NCI-H774 (cell line): ENCODE data around the gene CPLANE1.
"Not testable (repeated sequence)": the region's sequence is repeated elsewhere in the genome, so short reads cannot be mapped to it uniquely, and the experiment has no call there.

Source experiments
- DNase-seq: peaks from one replicate; lab custom pipeline; 2025; lab: John Stamatoyannopoulos, UW

CPLANE1 gene

DNA sequence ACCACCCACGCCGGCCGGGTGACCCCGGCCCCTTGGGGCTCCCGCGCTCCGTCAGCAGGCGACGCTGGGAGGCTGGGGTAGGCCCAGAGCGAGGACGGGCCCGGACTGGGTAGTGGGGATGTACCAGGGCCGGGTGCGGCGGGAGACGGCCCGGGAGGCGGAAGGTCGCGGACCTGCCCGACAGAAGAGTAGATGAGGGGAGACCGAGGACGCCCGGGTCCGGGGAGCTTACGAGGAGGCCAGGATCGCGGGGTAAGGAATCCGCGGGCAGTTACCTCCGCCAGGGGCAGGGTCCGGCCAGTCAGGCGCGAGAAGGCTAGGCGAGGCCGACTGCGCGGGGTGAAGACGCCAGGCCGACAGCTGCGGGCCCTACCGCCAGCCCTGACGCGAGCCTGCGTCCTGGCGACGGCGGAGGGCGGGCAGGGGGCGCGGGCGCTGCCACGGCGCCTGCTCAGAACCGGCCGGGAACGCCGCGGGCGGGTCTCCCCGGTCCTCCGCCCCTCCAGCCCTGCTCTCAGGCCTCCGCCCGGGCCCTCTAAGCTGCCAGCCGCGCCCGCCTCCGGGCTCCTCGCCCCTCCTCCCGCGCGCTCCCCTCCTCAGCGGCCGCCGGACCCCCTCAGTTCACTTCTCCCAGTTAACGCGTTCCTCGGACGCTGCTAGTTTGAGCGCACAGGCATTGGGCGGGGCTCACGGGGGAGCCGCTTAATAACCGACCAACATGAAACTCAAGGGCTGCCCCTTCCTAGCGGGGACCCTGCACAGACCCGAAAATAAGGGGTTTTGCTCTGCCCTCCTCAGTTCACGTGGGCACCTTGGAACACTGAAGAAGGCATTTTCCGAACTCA lies at the start of gene CPLANE1:
Gene CPLANE1, minus strand, starts transcription at position 407 of the 845 bp plus-strand sequence. CDS start 1,678 bp downstream, outside the sequence.
- peak; percentile 83 for DNase-seq

DNA sequence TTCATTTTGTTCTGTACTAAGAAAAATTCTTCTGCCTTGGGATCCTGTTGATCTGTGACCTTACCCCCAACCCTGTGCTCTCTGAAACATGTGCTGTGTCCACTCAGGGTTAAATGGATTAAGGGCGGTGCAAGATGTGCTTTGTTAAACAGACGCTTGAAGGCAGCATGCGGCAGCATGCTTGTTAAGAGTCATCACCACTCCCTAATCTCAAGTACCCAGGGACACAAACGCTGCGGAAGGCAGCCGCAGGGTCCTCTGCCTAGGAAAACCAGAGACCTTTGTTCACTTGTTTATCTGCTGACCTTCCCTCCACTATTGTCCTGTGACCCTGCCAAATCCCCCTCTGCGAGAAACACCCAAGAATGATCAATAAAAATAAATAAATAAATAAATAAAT lies 47.1 kb upstream of the CPLANE1 start:
- DNase-seq, result not testable (repeated sequence)

- DNase-seq, result no peak
Observed at GRCh38 chr5:37283214-37283820, 34.1 kb upstream of the CPLANE1 start.

- DNase-seq, result no peak
Observed at GRCh38 chr5:37275511-37275910, 26.3 kb upstream of the CPLANE1 start.

- no peak for DNase-seq
Observed at GRCh38 chr5:37272511-37272910, 23.3 kb upstream of the CPLANE1 start.

DNA sequence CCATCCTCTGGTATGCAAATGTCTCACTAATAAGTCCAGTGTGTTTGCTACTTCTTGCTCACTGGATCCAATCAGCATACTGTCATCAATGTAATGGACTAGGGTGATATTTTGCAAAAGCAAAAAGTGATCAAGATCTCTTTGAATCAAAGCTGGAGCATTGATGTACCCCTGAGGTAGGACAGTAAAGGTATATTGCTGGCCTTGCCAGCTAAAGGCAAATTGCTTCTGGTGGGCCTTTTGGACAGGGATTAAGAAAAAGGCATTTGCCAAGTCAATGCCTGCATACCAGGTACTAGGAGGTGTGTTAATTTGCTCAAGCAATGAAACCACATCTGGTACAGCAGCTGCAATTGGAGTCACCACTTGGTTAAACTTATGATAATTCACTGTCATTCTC lies 18.9 kb upstream of the CPLANE1 start:
- not testable (repeated sequence) for DNase-seq

- no peak for DNase-seq
Observed at GRCh38 chr5:37255774-37256358, 6.7 kb upstream of the CPLANE1 start.

GRCh38 chr5:37254581-37254980 lies 5.4 kb upstream of the CPLANE1 start:
- DNase-seq, result no peak

DNA sequence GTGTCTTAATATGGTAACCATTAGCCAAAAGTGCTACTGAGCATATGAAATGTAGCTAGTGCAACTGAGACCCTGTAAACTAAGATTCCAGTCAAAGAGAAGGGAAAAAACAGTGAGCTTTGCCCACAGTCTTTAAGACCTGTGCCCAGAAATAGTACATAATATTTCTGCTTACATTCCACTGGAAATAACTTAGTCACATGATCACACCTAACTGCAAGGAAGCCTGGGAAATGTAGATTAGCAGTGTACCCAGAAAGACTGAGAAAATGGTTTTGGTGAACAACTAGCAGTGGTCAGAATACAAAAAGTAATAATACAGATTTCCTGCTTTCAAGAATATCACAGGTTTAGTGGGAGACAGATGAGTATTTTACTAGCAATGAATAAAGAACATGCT lies 2.5 kb upstream of the CPLANE1 start:
- no peak for DNase-seq

DNA sequence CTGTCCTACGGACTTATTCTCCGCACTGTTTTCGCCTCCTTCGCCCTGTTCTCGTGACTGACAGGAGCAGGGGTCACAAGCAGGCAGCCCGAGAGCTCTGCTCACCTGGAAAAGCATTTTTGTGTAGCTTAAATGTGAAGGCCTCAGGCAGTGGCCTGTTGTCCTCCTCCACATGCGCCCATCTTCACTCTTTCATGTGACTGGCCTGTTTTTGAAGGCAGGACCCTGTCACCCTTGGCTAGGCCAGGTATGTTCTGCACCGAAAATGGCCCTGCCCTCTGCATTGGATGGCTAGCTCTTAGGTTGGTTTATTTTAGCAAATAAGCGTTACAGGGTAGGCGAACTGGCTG lies 614 bp upstream of the CPLANE1 start:
- no peak for DNase-seq

DNA sequence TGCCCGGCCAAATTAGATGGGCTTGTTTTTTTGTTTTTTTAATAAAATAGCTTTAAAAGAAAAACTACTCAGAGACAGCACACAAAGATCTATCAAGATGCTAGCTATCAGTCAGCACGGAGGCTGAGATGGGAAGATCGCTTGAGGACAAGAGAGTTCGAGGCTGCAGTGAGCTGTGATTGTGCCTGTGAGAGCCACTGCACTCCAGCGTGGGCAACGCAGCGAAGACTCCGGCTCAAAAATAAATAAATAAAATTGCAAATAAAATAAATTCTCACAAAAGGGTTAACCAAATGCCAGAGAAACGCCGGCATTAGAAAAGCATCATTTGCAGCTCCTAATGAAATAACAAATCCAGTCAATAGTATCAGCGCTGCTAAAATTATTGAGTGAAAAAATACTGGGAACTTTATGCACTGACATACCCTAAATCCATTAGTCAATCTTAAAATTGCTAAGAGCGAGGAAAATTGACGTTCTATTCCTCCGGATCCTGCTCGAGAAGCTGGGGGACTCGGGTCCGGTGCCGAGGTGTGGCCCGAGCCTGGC lies 681 bp downstream of the CPLANE1 start:
- DNase-seq, result peak; percentile 31

- DNase-seq, result no peak
Observed at GRCh38 chr5:37247496-37247895, 1.7 kb downstream of the CPLANE1 start.

- DNase-seq, result no peak
Observed at GRCh38 chr5:37247036-37247435, 2.1 kb downstream of the CPLANE1 start.

GRCh38 chr5:37234288-37234687 lies 14.9 kb downstream of the CPLANE1 start:
- no peak for DNase-seq

GRCh38 chr5:37226377-37226776 lies 22.8 kb downstream of the CPLANE1 start:
- no peak for DNase-seq

DNA sequence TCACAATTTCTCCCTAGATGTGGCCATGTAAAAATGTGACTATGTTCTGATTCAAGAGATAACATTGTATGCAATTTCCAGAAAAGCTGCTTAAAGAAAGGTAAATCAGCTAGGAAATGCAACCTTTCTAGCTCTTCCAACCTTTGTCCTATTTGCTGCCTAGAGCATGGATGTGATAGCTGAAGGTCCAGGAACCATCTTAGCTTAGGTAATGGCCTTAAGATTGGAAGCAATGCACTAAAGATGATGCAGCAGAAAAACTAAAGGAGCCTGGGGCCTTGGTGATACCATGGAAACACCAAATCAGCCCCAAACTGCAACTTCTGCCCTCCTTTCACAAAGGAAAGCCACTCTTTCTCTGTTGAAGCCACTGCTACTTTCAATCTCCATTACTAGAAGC lies 27.0 kb downstream of the CPLANE1 start:
- DNase-seq, result no peak

GRCh38 chr5:37220426-37220825 lies 28.8 kb downstream of the CPLANE1 start:
- not testable (repeated sequence) for DNase-seq

DNA sequence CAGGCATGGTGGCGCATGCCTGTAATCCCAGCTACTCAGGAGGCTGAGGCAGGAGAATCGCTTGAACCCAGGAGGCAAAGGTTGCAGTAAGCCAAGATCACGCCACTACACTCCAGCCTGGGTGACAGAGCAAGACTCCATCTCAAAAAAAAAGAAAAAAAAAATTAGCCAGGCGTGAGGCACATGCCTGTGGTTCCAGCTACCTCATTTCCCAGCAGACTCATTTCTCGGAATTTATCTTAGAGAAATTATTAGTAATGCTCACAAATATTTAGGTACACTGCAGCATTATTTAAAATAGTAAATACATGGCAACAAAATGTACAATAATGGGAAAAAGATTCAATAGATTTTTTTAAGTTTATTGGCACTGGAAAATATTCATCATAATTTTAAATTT lies 29.8 kb downstream of the CPLANE1 start:
- not testable (repeated sequence) for DNase-seq

DNA sequence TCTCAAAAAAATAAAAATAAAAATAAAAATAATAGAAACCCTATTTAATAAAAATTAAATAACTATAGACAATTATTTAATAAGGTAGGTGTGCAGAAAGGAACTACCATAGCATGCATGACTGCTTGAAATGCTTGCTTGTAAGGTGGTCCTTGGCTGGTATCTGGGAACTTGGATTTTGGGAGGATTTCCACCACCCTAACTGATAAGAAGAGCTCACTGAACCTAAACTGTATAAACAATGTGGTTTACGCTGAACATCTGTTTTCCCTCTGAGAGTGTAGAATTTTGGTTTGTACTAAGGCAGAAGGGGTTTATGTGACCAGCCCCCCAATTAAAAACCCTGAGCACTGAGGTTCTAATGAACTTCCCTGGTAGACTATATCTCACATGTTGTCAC lies 31.2 kb downstream of the CPLANE1 start:
- DNase-seq, result no peak

- DNase-seq, result no peak
Observed at GRCh38 chr5:37214550-37214949, 34.6 kb downstream of the CPLANE1 start.

DNA sequence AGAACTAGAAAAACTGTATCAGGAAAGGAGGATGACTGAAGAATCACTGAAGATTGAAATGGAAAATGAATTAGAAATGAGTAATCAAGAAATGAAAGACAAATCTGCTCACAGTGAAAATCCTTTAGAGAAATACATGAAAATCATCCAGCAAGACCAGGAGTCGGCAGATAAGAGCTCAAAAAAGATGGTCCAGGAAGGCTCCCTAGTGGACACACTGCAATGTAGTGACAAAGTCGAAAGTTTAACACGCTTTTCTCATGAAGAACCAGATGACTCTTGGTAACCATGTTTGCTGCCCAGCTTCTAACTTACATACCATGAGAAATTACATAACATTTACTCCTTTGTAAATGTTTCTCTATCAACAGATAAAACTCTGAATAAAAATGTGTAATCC lies 37.1 kb downstream of the CPLANE1 start:
- no peak for DNase-seq

GRCh38 chr5:37211661-37212060 lies 37.5 kb downstream of the CPLANE1 start:
- no peak for DNase-seq
